Peyer's patch (tissue), 4 donors: ENCODE results near the gene PSTPIP2. TPM values are rescaled to one million over a fixed set of nuclear protein-coding genes. Genes with fewer than 3 reads are reported as not detected.

Experiments
- DNase-seq, 3 donors: peaks; one replicate each; pipeline ENCODE4 v3.0.0-alpha.2; 2017 to 2019
- H3K27ac ChIP-seq, 4 donors: fragments of 200-600 bp; sonication (generic); one replicate each; pipeline ENCODE4 v1.5.1; 2016 to 2019
- H3K27me3 ChIP-seq, 2 donors: fragments of 200-600 bp; sonication (generic); one replicate each; pipeline ENCODE4 v1.5.1; 2019
- H3K36me3 ChIP-seq, 3 donors: fragments of 200-600 bp; sonication (generic); one replicate each; pipeline ENCODE4 v1.5.1; 2016 to 2019
- H3K4me1 ChIP-seq, 4 donors: fragments of 200-600 bp; sonication (generic); one replicate each; pipeline ENCODE4 v1.5.1; 2016 to 2019
- H3K4me3 ChIP-seq, 4 donors: fragments of 200-600 bp; sonication (generic); 1 replicate in 3 of 4; 2 replicates in 1 of 4; pipeline ENCODE4 v1.5.1; 2016 to 2019; ENCODE audit warnings: mild to moderate bottlenecking in 1 of 4
- H3K9me3 ChIP-seq, 4 donors: fragments of 200-600 bp; sonication (generic); one replicate each; pipeline ENCODE4 v1.5.1; 2016 to 2019; ENCODE audit warnings: mild to moderate bottlenecking in 1 of 4
- CTCF ChIP-seq, 6 experiments: fragments of 450-650 bp in 4 of 6; fragments of 200-600 bp in 2 of 6; sonication (generic) in 1 of 6; IDR thresholded peaks; one replicate each; pipeline ENCODE4 v1.5.1; 2017 to 2019; ENCODE audit warnings: antibody characterized with exemption in 6 of 6, mild to moderate bottlenecking in 3 of 6, moderate library complexity in 1 of 6
- POLR2A ChIP-seq, 2 donors: fragments of 450-650 bp; IDR thresholded peaks; one replicate each; pipeline ENCODE4 v1.5.1; 2017; ENCODE audit warnings: antibody characterized with exemption in 2 of 2, mild to moderate bottlenecking in 2 of 2, moderate library complexity in 2 of 2
- total RNA-seq, 4 donors: library from RNA; depleted of rRNA; stranded (reverse); fragments of >200 nt; gene quantifications; one replicate each; pipeline ENCODE4 v1.1.0, GENCODE V29; 2016

The PSTPIP2 gene
- total RNA-seq, 4 donors from 2014 or later, result 3.5 to 17.3 (median 7.3) TPM

GRCh38 chr18:46040747-46041104 lies 31.3 kb downstream of the PSTPIP2 start:
- Histone ChIP-seq H3K36me3 (no peaks in the 10 kb centered on the region), H3K27ac (no peak overlapping the region), H3K4me1 (no peaks in the 10 kb centered on the region), H3K9me3 (no peaks in the 10 kb centered on the region), H3K27me3 (no peaks in the 10 kb centered on the region), H3K4me3 (no peak overlapping the region)
- TF ChIP-seq CTCF (IDR thresholded peaks at IDR 0.05) (no peak), POLR2A (IDR thresholded peaks at IDR 0.05) (no peak)
- DNase-seq, result no peak

- Histone ChIP-seq H3K9me3 (no peaks in the 10 kb centered on the region), H3K4me3 (no peak overlapping the region), H3K36me3 (no peaks in the 10 kb centered on the region), H3K4me1 (no peaks in the 10 kb centered on the region), H3K27me3 (no peaks in the 10 kb centered on the region), H3K27ac (no peak overlapping the region)
- no peak for DNase-seq
- TF ChIP-seq CTCF (IDR thresholded peaks at IDR 0.05) (no peak), POLR2A (IDR thresholded peaks at IDR 0.05) (no peak)
Measured at GRCh38 chr18:46040033-46040746, 31.9 kb downstream of the PSTPIP2 start.

GRCh38 chr18:46037512-46038305 lies 34.4 kb downstream of the PSTPIP2 start:
- no peaks in the 10 kb centered on the region for H3K9me3 ChIP-seq
- no peak overlapping the region for H3K27ac ChIP-seq
- DNase-seq, result no peak
- no peak overlapping the region for H3K4me3 ChIP-seq
- no peaks in the 10 kb centered on the region for H3K27me3 ChIP-seq
- no peaks in the 10 kb centered on the region for H3K4me1 ChIP-seq
- TF ChIP-seq CTCF (IDR thresholded peaks at IDR 0.05) (no peak), POLR2A (IDR thresholded peaks at IDR 0.05) (no peak)
- no peaks in the 10 kb centered on the region for H3K36me3 ChIP-seq

- no peak for TF ChIP-seq POLR2A (IDR thresholded peaks at IDR 0.05)
- no peak for TF ChIP-seq CTCF (IDR thresholded peaks at IDR 0.05)
- no peaks in the 10 kb centered on the region for H3K27me3 ChIP-seq
- H3K36me3 ChIP-seq, result no peaks in the 10 kb centered on the region
Measured at GRCh38 chr18:46035696-46036680, 36.1 kb downstream of the PSTPIP2 start.

GRCh38 chr18:46034230-46034629 lies 37.8 kb downstream of the PSTPIP2 start:
- Histone ChIP-seq H3K27me3 (no peaks in the 10 kb centered on the region), H3K4me1 (no peaks in the 10 kb centered on the region), H3K27ac (no peak overlapping the region), H3K9me3 (no peaks in the 10 kb centered on the region), H3K36me3 (no peaks in the 10 kb centered on the region), H3K4me3 (no peak overlapping the region)
- no peak for DNase-seq
- TF ChIP-seq CTCF (IDR thresholded peaks at IDR 0.05), result no peak
- TF ChIP-seq POLR2A (IDR thresholded peaks at IDR 0.05), result no peak

More at GRCh38 chr18:46035696-46036680, 36.1 kb downstream of the PSTPIP2 start:
- DNase-seq, result no peak
- Histone ChIP-seq H3K9me3 (no peaks in the 10 kb centered on the region), H3K27ac (no peak overlapping the region), H3K4me3 (no peak overlapping the region), H3K4me1 (no peaks in the 10 kb centered on the region)
